B cell (primary cell): Measurements from ENCODE around the gene DIAPH1. TPM values are rescaled to one million over a fixed set of nuclear protein-coding genes. Genes with fewer than 3 reads are reported as not detected.

Experiments used
- ATAC-seq: fragments of 200-7000 bp; cut with Tn5 transposase; one replicate; pipeline ENCODE4 v1.10.0; 2021; ENCODE audit warnings: low read depth, mild to moderate bottlenecking, moderate number of reproducible peaks, moderate library complexity
- CTCF ChIA-PET: fragments of 350-600 bp; sonication (Branson Sonifier 250); formaldehyde crosslinking; loops from one replicate; lab custom pipeline; 2021; ENCODE audit warnings: antibody characterized with exemption, inconsistent platforms; lab: Charles Lee
- POLR2A ChIA-PET: fragments of 350-600 bp; sonication (Branson Sonifier 250); formaldehyde crosslinking; loops from one replicate; lab custom pipeline; 2021; ENCODE audit warnings: antibody characterized with exemption; lab: Charles Lee
- DNase-seq: peaks from one replicate; pipeline ENCODE4 v3.0.0; 2013
- H2AFZ ChIP-seq: 2 replicates; pipeline ENCODE4 v1.6.1; 2012; ENCODE audit warnings: mild to moderate bottlenecking, low read depth, low read length; ENCODE audit not compliant: insufficient read depth, poor library complexity, severe bottlenecking
- H3K27ac ChIP-seq, 2 donors: 1 replicate in 1 of 2; 2 replicates in 1 of 2; pipeline ENCODE4 v1.5.1; 2012 to 2013; ENCODE audit warnings: low read length in 2 of 2, mild to moderate bottlenecking in 2 of 2, moderate library complexity in 1 of 2
- H3K27me3 ChIP-seq, 4 experiments: fragments of 200-600 bp in 1 of 4; sonication (generic) in 1 of 4; replicated peaks in 1 of 4; 1 replicate in 2 of 4; 2 replicates in 2 of 4; pipeline versions ENCODE4 v1.6.1 to v1.7.0; 2013 to 2016; ENCODE audit warnings: low read length in 3 of 4, mild to moderate bottlenecking in 2 of 4, mixed read lengths in 1 of 4, moderate library complexity in 1 of 4; ENCODE audit not compliant: insufficient read depth in 4 of 4, control insufficient read depth in 3 of 4; ENCODE audit errors: control extremely low read depth in 1 of 4
- H3K36me3 ChIP-seq, 2 experiments: replicated peaks in 1 of 2; 1 replicate in 1 of 2; 2 replicates in 1 of 2; pipeline versions ENCODE4 v1.6.1 to v1.7.1; 2013; ENCODE audit warnings: low read length in 1 of 2; ENCODE audit not compliant: insufficient read depth in 2 of 2, control insufficient read depth in 1 of 2; ENCODE audit errors: control extremely low read depth in 1 of 2, extremely low read depth in 1 of 2
- H3K4me1 ChIP-seq, 2 donors: fragments of 200-600 bp in 1 of 2; sonication (generic) in 1 of 2; 1 replicate in 1 of 2; 2 replicates in 1 of 2; pipeline versions ENCODE4 v1.5.1 to v1.6.1; 2013 to 2017; ENCODE audit warnings: low read length in 2 of 2; ENCODE audit not compliant: control insufficient read depth in 2 of 2, insufficient read depth in 2 of 2
- H3K4me2 ChIP-seq: replicated peaks from 2 replicates; pipeline ENCODE3; 2012; ENCODE audit warnings: mild to moderate bottlenecking, low read depth, low read length; ENCODE audit not compliant: poor library complexity, severe bottlenecking
- H3K4me3 ChIP-seq, 5 experiments: fragments of 200-600 bp in 1 of 5; sonication (generic) in 1 of 5; 1 replicate in 3 of 5; 2 replicates in 2 of 5; pipeline versions ENCODE4 v1.5.1 to v1.7.0; 2011 to 2016; ENCODE audit warnings: low read length in 4 of 5, mild to moderate bottlenecking in 4 of 5, low read depth in 2 of 5, control low read depth in 1 of 5, moderate library complexity in 1 of 5; ENCODE audit not compliant: insufficient read depth in 1 of 5; ENCODE audit errors: control extremely low read depth in 1 of 5, extremely low read depth in 1 of 5
- H3K79me2 ChIP-seq: fragments of 200-600 bp; sonication (generic); one replicate; pipeline ENCODE4 v1.6.0; 2016; ENCODE audit warnings: low read length; ENCODE audit not compliant: control insufficient read depth, insufficient read depth
- H3K9ac ChIP-seq: fragments of 200-600 bp; sonication (generic); 2 replicates; pipeline ENCODE4 v1.6.1; 2017; ENCODE audit warnings: mild to moderate bottlenecking, low read length, moderate library complexity
- H3K9me3 ChIP-seq, 3 donors: one replicate each; pipeline versions ENCODE4 v1.6.1 to v1.7.1; 2013; ENCODE audit warnings: low read length in 2 of 3; ENCODE audit not compliant: control insufficient read depth in 2 of 3, insufficient read depth in 1 of 3; ENCODE audit errors: control extremely low read depth in 1 of 3
- H4K20me1 ChIP-seq: 2 replicates; pipeline ENCODE4 v1.6.0; 2012; ENCODE audit warnings: mild to moderate bottlenecking, low read length; ENCODE audit not compliant: insufficient read depth, control insufficient read depth, poor library complexity, severe bottlenecking
- H3K27ac Mint-ChIP-seq: one replicate; pipeline ENCODE4 v1.8.0; 2021; ENCODE audit warnings: mixed read lengths
- H3K27me3 Mint-ChIP-seq: one replicate; pipeline ENCODE4 v1.8.0; 2021; ENCODE audit warnings: mixed read lengths
- H3K4me1 Mint-ChIP-seq: one replicate; pipeline ENCODE4 v1.8.0; 2021; ENCODE audit warnings: mixed read lengths
- H3K4me3 Mint-ChIP-seq: one replicate; pipeline ENCODE4 v1.8.0; 2021; ENCODE audit warnings: mixed read lengths
- H3K9me3 Mint-ChIP-seq: one replicate; pipeline ENCODE4 v1.8.0; 2022; ENCODE audit warnings: mixed read lengths; ENCODE audit not compliant: insufficient read depth
- EZH2 ChIP-seq: IDR thresholded peaks from 2 replicates; pipeline ENCODE4 v1.6.1; 2012; ENCODE audit warnings: borderline replicate concordance, low read depth, mild to moderate bottlenecking, moderate library complexity, low read length; ENCODE audit not compliant: insufficient read depth, poor library complexity, severe bottlenecking
- WGBS: methylation state at CpG from one replicate; pipeline ENCODE4 v1.1.5; 2013; ENCODE audit warnings: missing lambda C conversion rate; ENCODE audit not compliant: insufficient coverage; 5-methylcytosine and 5-hydroxymethylcytosine counted together
- intact Hi-C: fragments of 100-400 bp; cut with micrococcal nuclease; formaldehyde crosslinking; loops from one replicate; pipeline ENCODE4 v1.10.0; 2022
- polyA plus RNA-seq: library from polyadenylated mRNA; depleted of rRNA; stranded (reverse); fragments of >200 nt; gene quantifications from 2 replicates; pipeline ENCODE4 v1.2.3, GENCODE V29; 2012
- total RNA-seq, 2 donors: library from RNA; stranded (reverse); fragments of 120-200 nt in 1 of 2; gene quantifications; 1 replicate in 1 of 2; 2 replicates in 1 of 2; pipeline versions ENCODE4 v1.2.3 to v1.2.4, GENCODE V29; 2013 to 2022
- TF ChIP-seq, protein P1 (sequence below): fragments of 200-600 bp; IDR thresholded peaks from one replicate; pipeline ENCODE4 v1.8.0; 2022; ENCODE audit warnings: antibody characterized with exemption, mild to moderate bottlenecking

Gene DIAPH1
- total and polyA plus RNA-seq, 2 donors (not counting 1 experiment from before 2014, with no cell fraction given): 59.7 to 113 TPM

DNA sequence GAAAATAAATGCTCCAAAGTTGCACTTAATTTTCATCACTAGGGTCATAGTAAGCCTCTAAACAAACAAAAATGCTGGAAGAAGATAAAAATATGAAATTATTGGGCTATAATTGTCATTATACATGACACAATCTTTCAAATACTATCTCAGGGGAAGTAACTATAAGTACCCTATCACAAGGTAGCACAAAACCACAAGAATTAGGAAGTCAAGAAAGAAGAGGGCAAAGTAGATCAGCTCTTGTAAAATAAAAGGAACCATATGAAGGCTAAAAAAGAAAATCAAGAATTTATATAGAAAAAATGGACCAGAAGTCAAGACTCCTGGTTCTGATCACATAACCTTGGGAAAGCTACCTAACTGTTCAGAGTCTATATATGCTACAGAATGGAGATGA is 48.1 kb downstream of the DIAPH1 start:
- CTCF ChIA-PET: interaction anchor here (1.2 to 2.2 kb wide), 4 partner anchors 9 to 47 kb away, joined by 4 to 7 read pairs (median 4); no protein-coding TSS in a partner anchor
- DNase-seq (peak; percentile 44), ATAC-seq (peak; percentile 47)
- no peak for TF ChIP-seq EZH2
- TF ChIP-seq, protein P1, sequence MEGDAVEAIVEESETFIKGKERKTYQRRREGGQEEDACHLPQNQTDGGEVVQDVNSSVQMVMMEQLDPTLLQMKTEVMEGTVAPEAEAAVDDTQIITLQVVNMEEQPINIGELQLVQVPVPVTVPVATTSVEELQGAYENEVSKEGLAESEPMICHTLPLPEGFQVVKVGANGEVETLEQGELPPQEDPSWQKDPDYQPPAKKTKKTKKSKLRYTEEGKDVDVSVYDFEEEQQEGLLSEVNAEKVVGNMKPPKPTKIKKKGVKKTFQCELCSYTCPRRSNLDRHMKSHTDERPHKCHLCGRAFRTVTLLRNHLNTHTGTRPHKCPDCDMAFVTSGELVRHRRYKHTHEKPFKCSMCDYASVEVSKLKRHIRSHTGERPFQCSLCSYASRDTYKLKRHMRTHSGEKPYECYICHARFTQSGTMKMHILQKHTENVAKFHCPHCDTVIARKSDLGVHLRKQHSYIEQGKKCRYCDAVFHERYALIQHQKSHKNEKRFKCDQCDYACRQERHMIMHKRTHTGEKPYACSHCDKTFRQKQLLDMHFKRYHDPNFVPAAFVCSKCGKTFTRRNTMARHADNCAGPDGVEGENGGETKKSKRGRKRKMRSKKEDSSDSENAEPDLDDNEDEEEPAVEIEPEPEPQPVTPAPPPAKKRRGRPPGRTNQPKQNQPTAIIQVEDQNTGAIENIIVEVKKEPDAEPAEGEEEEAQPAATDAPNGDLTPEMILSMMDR: no peak
- Histone ChIP-seq H3K4me2 (peak overlapping the region; percentile 13), H3K4me3 (no peak overlapping the region), H3K27ac (peak overlapping the region; percentile 40 to 44), H3K36me3 (peaks cover 13 to 68% of the 10 kb centered on the region in 2 experiments), H2AFZ (no peak overlapping the region), H4K20me1 (peaks cover 10% of the 10 kb centered on the region), H3K9ac (no peak overlapping the region), H3K4me1 (peaks cover 11% of the 10 kb centered on the region in 2 donors), H3K79me2 (no peaks in the 10 kb centered on the region), H3K9me3 (no peaks in the 10 kb centered on the region), H3K27me3 (no peaks in the 10 kb centered on the region)
- Mint-ChIP-seq H3K4me3 (no peak overlapping the region), H3K4me1 (peaks cover 13% of the 10 kb centered on the region), H3K9me3 (no peaks in the 10 kb centered on the region), H3K27ac (peak overlapping the region; percentile 4), H3K27me3 (no peaks in the 10 kb centered on the region)
- POLR2A ChIA-PET: no interaction called here
- intact Hi-C loops: no loop called here

- Mint-ChIP-seq H3K4me3 (no peak overlapping the region), H3K27me3 (no peaks in the 10 kb centered on the region), H3K4me1 (peaks cover 17% of the 10 kb centered on the region), H3K27ac (no peak overlapping the region), H3K9me3 (no peaks in the 10 kb centered on the region)
- no peak for TF ChIP-seq EZH2
- TF ChIP-seq, protein P1: peak; percentile 97
- intact Hi-C loops: loop anchor here (10.0 kb wide), 2 partner anchors 383 to 483 kb away; partner anchors contain the start of genes PCDHB16 and PCDHB9
- Histone ChIP-seq H4K20me1 (peaks cover 10% of the 10 kb centered on the region), H3K4me3 (no peak overlapping the region), H2AFZ (no peak overlapping the region), H3K79me2 (no peaks in the 10 kb centered on the region), H3K9ac (no peak overlapping the region), H3K27me3 (no peaks in the 10 kb centered on the region), H3K36me3 (peaks cover 5 to 61% of the 10 kb centered on the region in 2 experiments), H3K27ac (no peak overlapping the region), H3K9me3 (no peaks in the 10 kb centered on the region), H3K4me2 (no peak overlapping the region), H3K4me1 (peaks cover 11% of the 10 kb centered on the region in 2 donors)
- ChIA-PET POLR2A (interaction anchor here (1.0 kb wide), 1 partner anchor 43 kb away, joined by 4 read pairs; no protein-coding TSS in a partner anchor), CTCF (interaction anchor here (0.5 to 3.3 kb wide), 36 partner anchors 8 to 540 kb away, joined by 3 to 26 read pairs (median 4); partner anchors contain the start of genes DIAPH1, HDAC3, PCDHB9 and PCDHGA10)
- DNase-seq: peak; percentile 50
- no peak for ATAC-seq
- WGBS: no CpG with 5 or more reads among the region's 2 CpGs
These were observed 51.2 kb downstream of the DIAPH1 start for GRCh38 chr5:141567513-141568117.
